NCI-H187 (cell line): Measurements from ENCODE around the gene OR51I1.

Source experiments
- DNase-seq, 2 experiments: peaks; one replicate each; lab custom pipeline; 2025; lab: John Stamatoyannopoulos, UW

OR51I1 gene

GRCh38 chr11:5441414-5441813 lies at the start of gene OR51I1:
OR51I1 (minus strand) TSS chr11:5441514; CDS start chr11:5441514, 0 bp downstream.
- no peak for DNase-seq

- no peak for DNase-seq
Measured at GRCh38 chr11:5489576-5490357, 48.5 kb upstream of the OR51I1 start.

GRCh38 chr11:5488798-5489399 lies 47.6 kb upstream of the OR51I1 start:
- DNase-seq, result no peak

- no peak for DNase-seq
Measured at GRCh38 chr11:5488385-5488784, 47.1 kb upstream of the OR51I1 start, which contains the start of gene OR52D1. OR52D1 (plus strand) TSS chr11:5488685; CDS start chr11:5488707, 22 bp downstream.

- no peak for DNase-seq
Measured at GRCh38 chr11:5486421-5486820, 45.1 kb upstream of the OR51I1 start.

GRCh38 chr11:5486003-5486402 lies 44.7 kb upstream of the OR51I1 start:
- DNase-seq, result no peak

GRCh38 chr11:5476186-5476819 lies 35.0 kb upstream of the OR51I1 start:
- DNase-seq, result no peak

GRCh38 chr11:5473921-5474320 lies 32.6 kb upstream of the OR51I1 start:
- DNase-seq, result no peak

GRCh38 chr11:5467527-5467926 lies 26.2 kb upstream of the OR51I1 start:
- DNase-seq, result no peak

- no peak for DNase-seq
Measured at GRCh38 chr11:5460983-5461621, 19.8 kb upstream of the OR51I1 start.

- no peak for DNase-seq
Measured at GRCh38 chr11:5449432-5449831, 8.1 kb upstream of the OR51I1 start.

- DNase-seq, result no peak
Measured at GRCh38 chr11:5449023-5449422, 7.7 kb upstream of the OR51I1 start, which contains the start of gene OR51I2. OR51I2 (plus strand) TSS chr11:5449323; CDS start chr11:5453489, 4,166 bp downstream.

GRCh38 chr11:5443835-5444393 lies 2.6 kb upstream of the OR51I1 start:
- DNase-seq, result no peak

GRCh38 chr11:5423131-5423530 lies 18.2 kb downstream of the OR51I1 start:
- no peak for DNase-seq

GRCh38 chr11:5421811-5422210 lies 19.5 kb downstream of the OR51I1 start, which contains the start of gene OR51Q1:
OR51Q1 (plus strand) TSS chr11:5422111; CDS start chr11:5422201, 90 bp downstream.
- no peak for DNase-seq

- DNase-seq, result no peak
Measured at GRCh38 chr11:5420993-5421392, 20.3 kb downstream of the OR51I1 start.

GRCh38 chr11:5405173-5405572 lies 36.1 kb downstream of the OR51I1 start:
- no peak for DNase-seq

- DNase-seq, result no peak
Measured at GRCh38 chr11:5398936-5399335, 42.4 kb downstream of the OR51I1 start.

- no peak for DNase-seq
Measured at GRCh38 chr11:5394091-5394490, 47.2 kb downstream of the OR51I1 start.
